ENCODE results near the gene ZSWIM7. TPM values are rescaled to one million over a fixed set of nuclear protein-coding genes. Genes with fewer than 3 reads are reported as not detected.
"Not testable (repeated sequence)": the region's sequence is repeated elsewhere in the genome, so short reads cannot be mapped to it uniquely, and the experiment has no call there.

ZSWIM7 gene
- total and polyA plus RNA-seq, 7 donors = 13.0 to 55.5 (median 25.8) TPM

GRCh38 chr17:15944759-15945526, 54.6 kb downstream of the ZSWIM7 start, which contains the start of gene ADORA2B:
ADORA2B (plus strand) TSS chr17:15945130; CDS start chr17:15945249, 119 bp downstream.
- Histone ChIP-seq H3K27ac (peak within 1 kb of the TSS in 3 of 4 donors; percentile 63 to 77 (median 69)), H3K9me3 (no peaks in the 10 kb centered on the region), H3K4me1 (peaks cover 0 to 38% (median 31%) of the 10 kb centered on the region in 4 donors), H3K4me3 (peak within 1 kb of the TSS; percentile 33 to 66 (median 52)), H3K27me3 (peaks cover 0 to 3% (median 0%) of the 10 kb centered on the region in 3 donors), H3K36me3 (no peaks in the 10 kb centered on the region)
- intact Hi-C loops (cut with DNase I) = loop anchor here (2.0 kb wide), 1 partner anchor 54 kb away; the partner anchor contains the start of genes TTC19 and ZSWIM7
- DNase-seq = peak; percentile 78
- TF ChIP-seq CTCF (IDR thresholded peaks at IDR 0.05) (peak in 1 of 4 experiments; percentile 45), EP300 (IDR thresholded peaks at IDR 0.05) (no peak), POLR2AphosphoS5 (IDR thresholded peaks at IDR 0.05) (peak in 1 of 4 donors; percentile 12)
- WGBS, 2 donors = 0 to 1% methylated on average over 88 of the region's 88 CpGs

- peaks cover 0 to 38% (median 31%) of the 10 kb centered on the region in 4 donors for H3K4me1 ChIP-seq
- H3K27me3 ChIP-seq = peaks cover 0 to 3% (median 0%) of the 10 kb centered on the region in 3 donors
- no peak for TF ChIP-seq POLR2AphosphoS5 (IDR thresholded peaks at IDR 0.05)
- TF ChIP-seq POLR2A (IDR thresholded peaks at IDR 0.05) = no peak
- TF ChIP-seq CTCF (IDR thresholded peaks at IDR 0.05) = no peak
- TF ChIP-seq EP300 (IDR thresholded peaks at IDR 0.05) = no peak
- no peaks in the 10 kb centered on the region for H3K9me3 ChIP-seq
- H3K27ac ChIP-seq = peak overlapping the region in 3 of 4 donors; percentile 63 to 77 (median 69)
- intact Hi-C loops (cut with DNase I) = loop anchor here (2.0 kb wide), 1 partner anchor 55 kb away; the partner anchor contains the start of genes TTC19 and ZSWIM7
- H3K36me3 ChIP-seq = no peaks in the 10 kb centered on the region
- peak; percentile 68 for DNase-seq
- 21 to 22% methylated on average over 40 of the region's 40 CpGs for WGBS, 2 donors
- H3K4me3 ChIP-seq = peak overlapping the region; percentile 33 to 66 (median 52)
These were observed 55.3 kb downstream of the ZSWIM7 start for GRCh38 chr17:15943971-15944758.

GRCh38 chr17:15942207-15942833, 57.2 kb downstream of the ZSWIM7 start:
- intact Hi-C loops (cut with DNase I) = no loop called here
- H3K27me3 ChIP-seq = peaks cover 0 to 3% (median 0%) of the 10 kb centered on the region in 3 donors
- H3K36me3 ChIP-seq = no peaks in the 10 kb centered on the region
- WGBS, 2 donors = 88 to 90% methylated on average over 7 of the region's 7 CpGs
- peaks cover 0 to 35% (median 29%) of the 10 kb centered on the region in 4 donors for H3K4me1 ChIP-seq
- peak; percentile 63 for DNase-seq
- H3K4me3 ChIP-seq = no peak overlapping the region
- TF ChIP-seq CTCF (IDR thresholded peaks at IDR 0.05) (no peak), POLR2AphosphoS5 (IDR thresholded peaks at IDR 0.05) (no peak), EP300 (IDR thresholded peaks at IDR 0.05) (no peak), POLR2A (IDR thresholded peaks at IDR 0.05) (no peak)
- no peaks in the 10 kb centered on the region for H3K9me3 ChIP-seq
- no peak overlapping the region for H3K27ac ChIP-seq

- intact Hi-C loops (cut with DNase I) = no loop called here
- 89 to 90% methylated on average over 7 of the region's 7 CpGs for WGBS, 2 donors
- DNase-seq = peak; percentile 21
These were observed 57.7 kb downstream of the ZSWIM7 start for GRCh38 chr17:15941781-15942180.

GRCh38 chr17:15936481-15936880, 63.0 kb downstream of the ZSWIM7 start:
- not testable (repeated sequence) for H3K36me3 ChIP-seq

More at GRCh38 chr17:15941781-15942180, 57.7 kb downstream of the ZSWIM7 start:
- H3K9me3 ChIP-seq = no peaks in the 10 kb centered on the region
- peaks cover 0 to 30% (median 25%) of the 10 kb centered on the region in 4 donors for H3K4me1 ChIP-seq
- peaks cover 0 to 3% (median 0%) of the 10 kb centered on the region in 3 donors for H3K27me3 ChIP-seq
- no peaks in the 10 kb centered on the region for H3K36me3 ChIP-seq
- TF ChIP-seq CTCF (IDR thresholded peaks at IDR 0.05) (no peak), POLR2A (IDR thresholded peaks at IDR 0.05) (no peak), EP300 (IDR thresholded peaks at IDR 0.05) (no peak), POLR2AphosphoS5 (IDR thresholded peaks at IDR 0.05) (no peak)
- H3K4me3 ChIP-seq = no peak overlapping the region
- H3K27ac ChIP-seq = no peak overlapping the region

More at GRCh38 chr17:15936481-15936880, 63.0 kb downstream of the ZSWIM7 start:
- intact Hi-C loops (cut with DNase I); H3K4me1 ChIP-seq; H3K9me3 ChIP-seq; H3K4me3 ChIP-seq; H3K27me3 ChIP-seq; H3K27ac ChIP-seq; DNase-seq: not testable (repeated sequence)
- WGBS, 2 donors = 96 to 98% methylated on average over 4 of the region's 4 CpGs

All from sigmoid colon (tissue), 7 donors.